H1 (cell line): Measurements from ENCODE around the gene VSIR. TPM values are rescaled to one million over a fixed set of nuclear protein-coding genes. Genes with fewer than 3 reads are reported as not detected.
A peak's percentile ranks its signal among the peaks of the same experiment; 100 is the strongest.

Experiments used
- BACH1 ChIP-seq: IDR thresholded peaks from 2 replicates; pipeline ENCODE4 v1.6.1; 2012; ENCODE audit warnings: low read length, improper control_type of control experiment
- CHD2 ChIP-seq: IDR thresholded peaks from 2 replicates; pipeline ENCODE4 v1.6.1; 2012; ENCODE audit warnings: low read length, improper control_type of control experiment
- KDM1A ChIP-seq: fragments of 200-600, 300-600 bp; sonication (generic); IDR thresholded peaks from 2 replicates; pipeline ENCODE4 v1.7.1; 2016; ENCODE audit warnings: mild to moderate bottlenecking, low read length, borderline replicate concordance
- RNF2 ChIP-seq: fragments of 200-900, 300-1000 bp; sonication (generic); IDR thresholded peaks from 2 replicates; pipeline ENCODE4 v1.7.1; 2016; ENCODE audit warnings: borderline replicate concordance, low read depth, mild to moderate bottlenecking, antibody characterized with exemption, low read length; ENCODE audit not compliant: poor library complexity, severe bottlenecking; ENCODE audit errors: missing control alignments
- SAP30 ChIP-seq: fragments of 300-600 bp; sonication (generic); IDR thresholded peaks from 2 replicates; pipeline ENCODE4 v1.7.1; 2012; ENCODE audit warnings: low read length, moderate library complexity, mild to moderate bottlenecking, inconsistent platforms; ENCODE audit not compliant: insufficient read depth, insufficient replicate concordance
- SP4 ChIP-seq: IDR thresholded peaks from 2 replicates; pipeline ENCODE4 v1.6.1; 2012; ENCODE audit warnings: low read length, inconsistent platforms
- TBP ChIP-seq: IDR thresholded peaks from 2 replicates; pipeline ENCODE4 v1.6.1; 2011; ENCODE audit warnings: low read depth, low read length, improper control_type of control experiment
- polyA plus RNA-seq, 7 experiments: library from polyadenylated mRNA; depleted of rRNA in 3 of 7; stranded (reverse) in 5 of 7; unstranded in 2 of 7; fragments of >200 nt in 5 of 7; fragments of 200-250 nt in 2 of 7; gene quantifications; 1 replicate in 5 of 7; 2 replicates in 1 of 7; 4 replicates in 1 of 7; pipeline versions ENCODE4 v1.2.1 to v1.2.3, GENCODE V29; 2011 to 2013; ENCODE audit warnings: missing spikeins in 2 of 7, mixed read lengths in 2 of 7
- total RNA-seq: library from RNA; stranded (reverse); fragmentation: NEBNext Ultra II Directional; extraction: Animal tissue kit (Norgen Biotek cat#: 25700); gene quantifications from 2 replicates; pipeline ENCODE4 v1.2.1, GENCODE V29; 2021
- TF ChIP-seq, protein P1 (sequence below): fragments of 300-600 bp; sonication (generic); IDR thresholded peaks from 2 replicates; pipeline ENCODE4 v1.7.1; 2012; ENCODE audit warnings: low read length, moderate library complexity, mild to moderate bottlenecking, inconsistent platforms; ENCODE audit not compliant: insufficient replicate concordance

The VSIR gene
- total and polyA plus RNA-seq, 2 of the 8 experiments (the other 6 are each of a cell fraction or from before 2014, with no cell fraction given) = 0.33 TPM; not detected in 1

DNA sequence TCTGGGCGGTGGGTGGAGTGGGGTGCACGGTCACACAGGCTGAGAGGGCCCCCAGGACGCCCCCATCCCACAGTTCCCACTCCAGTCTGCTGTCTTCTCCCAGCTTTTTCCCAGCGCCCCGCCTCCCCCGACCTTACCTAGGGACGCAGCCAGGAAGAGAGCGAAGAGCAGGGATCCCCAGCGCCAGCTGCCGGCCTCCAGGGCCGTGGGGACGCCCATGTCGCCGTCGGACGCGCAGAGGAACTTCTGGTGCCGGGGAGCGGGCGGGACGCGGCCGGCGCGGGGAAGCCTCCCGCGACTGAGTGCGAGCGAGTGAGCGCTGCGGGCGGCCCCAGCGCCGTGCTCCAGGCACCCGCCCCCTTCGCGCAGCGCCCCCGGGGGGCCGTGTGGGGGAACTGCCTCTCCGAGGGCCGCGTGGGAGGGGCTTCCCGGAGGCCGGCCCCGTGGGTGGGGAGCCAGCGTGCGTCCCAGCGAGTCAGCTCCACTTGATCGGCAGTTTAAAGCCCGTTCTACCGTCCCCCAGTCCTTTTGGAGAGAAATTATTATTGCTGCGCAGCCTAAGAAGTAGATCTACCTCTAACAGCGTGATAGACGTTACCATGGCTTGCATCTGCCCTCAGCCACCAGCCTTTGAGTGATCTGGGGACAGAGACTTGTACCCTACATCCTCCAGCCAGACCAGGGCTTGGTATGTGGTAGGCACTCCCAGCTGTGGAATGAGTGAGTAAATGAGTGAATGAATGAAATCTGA lies at the start of gene VSIR (continued):
- TF ChIP-seq TBP (no peak), SP4 (peak; percentile 76; the same call in 1 of the 2 replicates), BACH1 (peak; percentile 79), SAP30 (no peak), KDM1A (no peak), CHD2 (no peak), RNF2 (no peak)
- TF ChIP-seq, protein P1, sequence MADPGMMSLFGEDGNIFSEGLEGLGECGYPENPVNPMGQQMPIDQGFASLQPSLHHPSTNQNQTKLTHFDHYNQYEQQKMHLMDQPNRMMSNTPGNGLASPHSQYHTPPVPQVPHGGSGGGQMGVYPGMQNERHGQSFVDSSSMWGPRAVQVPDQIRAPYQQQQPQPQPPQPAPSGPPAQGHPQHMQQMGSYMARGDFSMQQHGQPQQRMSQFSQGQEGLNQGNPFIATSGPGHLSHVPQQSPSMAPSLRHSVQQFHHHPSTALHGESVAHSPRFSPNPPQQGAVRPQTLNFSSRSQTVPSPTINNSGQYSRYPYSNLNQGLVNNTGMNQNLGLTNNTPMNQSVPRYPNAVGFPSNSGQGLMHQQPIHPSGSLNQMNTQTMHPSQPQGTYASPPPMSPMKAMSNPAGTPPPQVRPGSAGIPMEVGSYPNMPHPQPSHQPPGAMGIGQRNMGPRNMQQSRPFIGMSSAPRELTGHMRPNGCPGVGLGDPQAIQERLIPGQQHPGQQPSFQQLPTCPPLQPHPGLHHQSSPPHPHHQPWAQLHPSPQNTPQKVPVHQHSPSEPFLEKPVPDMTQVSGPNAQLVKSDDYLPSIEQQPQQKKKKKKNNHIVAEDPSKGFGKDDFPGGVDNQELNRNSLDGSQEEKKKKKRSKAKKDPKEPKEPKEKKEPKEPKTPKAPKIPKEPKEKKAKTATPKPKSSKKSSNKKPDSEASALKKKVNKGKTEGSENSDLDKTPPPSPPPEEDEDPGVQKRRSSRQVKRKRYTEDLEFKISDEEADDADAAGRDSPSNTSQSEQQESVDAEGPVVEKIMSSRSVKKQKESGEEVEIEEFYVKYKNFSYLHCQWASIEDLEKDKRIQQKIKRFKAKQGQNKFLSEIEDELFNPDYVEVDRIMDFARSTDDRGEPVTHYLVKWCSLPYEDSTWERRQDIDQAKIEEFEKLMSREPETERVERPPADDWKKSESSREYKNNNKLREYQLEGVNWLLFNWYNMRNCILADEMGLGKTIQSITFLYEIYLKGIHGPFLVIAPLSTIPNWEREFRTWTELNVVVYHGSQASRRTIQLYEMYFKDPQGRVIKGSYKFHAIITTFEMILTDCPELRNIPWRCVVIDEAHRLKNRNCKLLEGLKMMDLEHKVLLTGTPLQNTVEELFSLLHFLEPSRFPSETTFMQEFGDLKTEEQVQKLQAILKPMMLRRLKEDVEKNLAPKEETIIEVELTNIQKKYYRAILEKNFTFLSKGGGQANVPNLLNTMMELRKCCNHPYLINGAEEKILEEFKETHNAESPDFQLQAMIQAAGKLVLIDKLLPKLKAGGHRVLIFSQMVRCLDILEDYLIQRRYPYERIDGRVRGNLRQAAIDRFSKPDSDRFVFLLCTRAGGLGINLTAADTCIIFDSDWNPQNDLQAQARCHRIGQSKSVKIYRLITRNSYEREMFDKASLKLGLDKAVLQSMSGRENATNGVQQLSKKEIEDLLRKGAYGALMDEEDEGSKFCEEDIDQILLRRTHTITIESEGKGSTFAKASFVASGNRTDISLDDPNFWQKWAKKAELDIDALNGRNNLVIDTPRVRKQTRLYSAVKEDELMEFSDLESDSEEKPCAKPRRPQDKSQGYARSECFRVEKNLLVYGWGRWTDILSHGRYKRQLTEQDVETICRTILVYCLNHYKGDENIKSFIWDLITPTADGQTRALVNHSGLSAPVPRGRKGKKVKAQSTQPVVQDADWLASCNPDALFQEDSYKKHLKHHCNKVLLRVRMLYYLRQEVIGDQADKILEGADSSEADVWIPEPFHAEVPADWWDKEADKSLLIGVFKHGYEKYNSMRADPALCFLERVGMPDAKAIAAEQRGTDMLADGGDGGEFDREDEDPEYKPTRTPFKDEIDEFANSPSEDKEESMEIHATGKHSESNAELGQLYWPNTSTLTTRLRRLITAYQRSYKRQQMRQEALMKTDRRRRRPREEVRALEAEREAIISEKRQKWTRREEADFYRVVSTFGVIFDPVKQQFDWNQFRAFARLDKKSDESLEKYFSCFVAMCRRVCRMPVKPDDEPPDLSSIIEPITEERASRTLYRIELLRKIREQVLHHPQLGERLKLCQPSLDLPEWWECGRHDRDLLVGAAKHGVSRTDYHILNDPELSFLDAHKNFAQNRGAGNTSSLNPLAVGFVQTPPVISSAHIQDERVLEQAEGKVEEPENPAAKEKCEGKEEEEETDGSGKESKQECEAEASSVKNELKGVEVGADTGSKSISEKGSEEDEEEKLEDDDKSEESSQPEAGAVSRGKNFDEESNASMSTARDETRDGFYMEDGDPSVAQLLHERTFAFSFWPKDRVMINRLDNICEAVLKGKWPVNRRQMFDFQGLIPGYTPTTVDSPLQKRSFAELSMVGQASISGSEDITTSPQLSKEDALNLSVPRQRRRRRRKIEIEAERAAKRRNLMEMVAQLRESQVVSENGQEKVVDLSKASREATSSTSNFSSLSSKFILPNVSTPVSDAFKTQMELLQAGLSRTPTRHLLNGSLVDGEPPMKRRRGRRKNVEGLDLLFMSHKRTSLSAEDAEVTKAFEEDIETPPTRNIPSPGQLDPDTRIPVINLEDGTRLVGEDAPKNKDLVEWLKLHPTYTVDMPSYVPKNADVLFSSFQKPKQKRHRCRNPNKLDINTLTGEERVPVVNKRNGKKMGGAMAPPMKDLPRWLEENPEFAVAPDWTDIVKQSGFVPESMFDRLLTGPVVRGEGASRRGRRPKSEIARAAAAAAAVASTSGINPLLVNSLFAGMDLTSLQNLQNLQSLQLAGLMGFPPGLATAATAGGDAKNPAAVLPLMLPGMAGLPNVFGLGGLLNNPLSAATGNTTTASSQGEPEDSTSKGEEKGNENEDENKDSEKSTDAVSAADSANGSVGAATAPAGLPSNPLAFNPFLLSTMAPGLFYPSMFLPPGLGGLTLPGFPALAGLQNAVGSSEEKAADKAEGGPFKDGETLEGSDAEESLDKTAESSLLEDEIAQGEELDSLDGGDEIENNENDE = no peak
